Mesendoderm (in vitro differentiated cells): ENCODE measurements around the gene FBXO27.
A peak's percentile ranks its signal among the peaks of the same experiment; 100 is the strongest.

Experiments used
- DNase-seq: peaks from one replicate; pipeline ENCODE4 v3.0.0; 2013
- H2AK5ac ChIP-seq: 2 replicates; pipeline ENCODE4 v1.6.1; 2013; ENCODE audit warnings: low read length, inconsistent platforms
- H2BK120ac ChIP-seq: 2 replicates; pipeline ENCODE4 v1.6.1; 2013; ENCODE audit warnings: low read depth, mild to moderate bottlenecking, low read length, moderate library complexity, mixed read lengths
- H2BK15ac ChIP-seq: replicated peaks from 2 replicates; pipeline ENCODE4 v1.6.1; 2013; ENCODE audit warnings: low read depth, mild to moderate bottlenecking, moderate library complexity
- H2BK5ac ChIP-seq: 2 replicates; pipeline ENCODE4 v1.6.1; 2013; ENCODE audit warnings: low read length, inconsistent platforms
- H3K18ac ChIP-seq: 2 replicates; pipeline ENCODE4 v1.6.1; 2013; ENCODE audit warnings: mild to moderate bottlenecking, low read length, mixed read lengths
- H3K23ac ChIP-seq: one replicate; pipeline ENCODE4 v1.6.1; 2013; ENCODE audit warnings: low read length
- H3K27ac ChIP-seq: 2 replicates; pipeline ENCODE4 v1.5.1; 2013; ENCODE audit warnings: low read depth, mild to moderate bottlenecking, inconsistent platforms, low read length, moderate library complexity
- H3K27me3 ChIP-seq: 2 replicates; pipeline ENCODE4 v1.6.1; 2013; ENCODE audit warnings: low read length, control low read depth, mild to moderate bottlenecking, inconsistent platforms; ENCODE audit not compliant: insufficient read depth, poor library complexity
- H3K36me3 ChIP-seq: 2 replicates; pipeline ENCODE4 v1.6.1; 2013; ENCODE audit warnings: low read length, inconsistent platforms; ENCODE audit not compliant: control insufficient read depth, insufficient read depth
- H3K4ac ChIP-seq: one replicate; pipeline ENCODE4 v1.6.1; 2013; ENCODE audit warnings: low read depth, mild to moderate bottlenecking, low read length, moderate library complexity
- H3K4me1 ChIP-seq: 2 replicates; pipeline ENCODE4 v1.6.1; 2013; ENCODE audit warnings: low read depth, low read length, inconsistent platforms; ENCODE audit not compliant: control insufficient read depth
- H3K4me2 ChIP-seq: 2 replicates; pipeline ENCODE4 v1.6.1; 2013; ENCODE audit warnings: low read length
- H3K4me3 ChIP-seq: 2 replicates; pipeline ENCODE4 v1.5.1; 2013; ENCODE audit warnings: mild to moderate bottlenecking, low read length
- H3K56ac ChIP-seq: one replicate; pipeline ENCODE4 v1.6.1; 2013; ENCODE audit warnings: low read length
- H3K79me1 ChIP-seq: 2 replicates; pipeline ENCODE4 v1.6.1; 2013; ENCODE audit warnings: low read length, inconsistent platforms
- H3K79me2 ChIP-seq: 2 replicates; pipeline ENCODE4 v1.6.1; 2013; ENCODE audit warnings: mild to moderate bottlenecking, low read length; ENCODE audit not compliant: control insufficient read depth, insufficient read depth
- H3K9ac ChIP-seq: 2 replicates; pipeline ENCODE4 v1.6.1; 2013; ENCODE audit warnings: low read length, inconsistent platforms
- H4K5ac ChIP-seq: one replicate; pipeline ENCODE4 v1.6.1; 2013; ENCODE audit warnings: low read length
- H4K8ac ChIP-seq: one replicate; pipeline ENCODE4 v1.6.1; 2013; ENCODE audit warnings: low read depth, mild to moderate bottlenecking, control low read depth, low read length, moderate library complexity
- WGBS: extraction: QIAGEN DNeasy Blood & Tissue Kit; methylation state at CpG from one replicate; pipeline ENCODE4 v1.1.7; 2013; ENCODE audit warnings: low lambda C conversion rate, missing lambda C conversion rate; ENCODE audit not compliant: insufficient coverage; ENCODE audit errors: extremely low coverage; 5-methylcytosine and 5-hydroxymethylcytosine counted together

The FBXO27 gene

GRCh38 chr19:38980583-38981374 is 51.6 kb downstream of the FBXO27 start:
- DNase-seq = no peak
- Histone ChIP-seq H3K56ac (no peak overlapping the region), H4K8ac (no peak overlapping the region), H2BK15ac (no peak overlapping the region), H3K4me1 (peaks cover 4% of the 10 kb centered on the region), H3K18ac (no peak overlapping the region), H2BK120ac (no peak overlapping the region), H2AK5ac (no peak overlapping the region), H3K23ac (no peak overlapping the region), H2BK5ac (no peak overlapping the region), H4K5ac (no peak overlapping the region), H3K79me1 (no peaks in the 10 kb centered on the region), H3K9ac (no peak overlapping the region), H3K4me3 (no peak overlapping the region), H3K4me2 (no peak overlapping the region), H3K79me2 (no peaks in the 10 kb centered on the region), H3K36me3 (no peaks in the 10 kb centered on the region), H3K4ac (no peak overlapping the region), H3K27ac (no peak overlapping the region), H3K27me3 (peaks cover 2% of the 10 kb centered on the region)
- WGBS = no CpG with 5 or more reads among the region's 10 CpGs

GRCh38 chr19:38979812-38980211 is 52.5 kb downstream of the FBXO27 start:
- Histone ChIP-seq H3K4me2 (no peak overlapping the region), H3K23ac (no peak overlapping the region), H3K79me1 (no peaks in the 10 kb centered on the region), H3K79me2 (no peaks in the 10 kb centered on the region), H2BK120ac (no peak overlapping the region), H2BK5ac (no peak overlapping the region), H3K27ac (no peak overlapping the region), H2BK15ac (no peak overlapping the region), H4K8ac (no peak overlapping the region), H2AK5ac (no peak overlapping the region), H3K4ac (no peak overlapping the region), H3K4me1 (peaks cover 4% of the 10 kb centered on the region), H3K27me3 (peaks cover 2% of the 10 kb centered on the region), H4K5ac (no peak overlapping the region), H3K36me3 (no peaks in the 10 kb centered on the region), H3K56ac (no peak overlapping the region), H3K18ac (no peak overlapping the region), H3K4me3 (no peak overlapping the region), H3K9ac (no peak overlapping the region)
- WGBS = no CpG with 5 or more reads among the region's 5 CpGs
- DNase-seq = no peak

- Histone ChIP-seq H2AK5ac (no peak overlapping the region), H3K79me1 (no peaks in the 10 kb centered on the region), H3K4me3 (no peak overlapping the region), H3K79me2 (no peaks in the 10 kb centered on the region), H2BK5ac (no peak overlapping the region), H4K8ac (no peak overlapping the region), H2BK15ac (no peak overlapping the region), H3K27me3 (peaks cover 2% of the 10 kb centered on the region), H3K4me1 (peaks cover 4% of the 10 kb centered on the region), H3K4me2 (no peak overlapping the region), H3K18ac (no peak overlapping the region), H3K27ac (no peak overlapping the region), H3K23ac (no peak overlapping the region), H4K5ac (no peak overlapping the region), H3K9ac (no peak overlapping the region), H2BK120ac (no peak overlapping the region), H3K36me3 (no peaks in the 10 kb centered on the region), H3K4ac (no peak overlapping the region), H3K56ac (no peak overlapping the region)
- no peak for DNase-seq
- WGBS = no CpG with 5 or more reads among the region's 3 CpGs
Measured at GRCh38 chr19:38978326-38978689, 54.0 kb downstream of the FBXO27 start.

GRCh38 chr19:38977445-38978325 is 54.7 kb downstream of the FBXO27 start:
- peaks cover 4% of the 10 kb centered on the region for H3K4me1 ChIP-seq
- no peak overlapping the region for H3K4me3 ChIP-seq
- peaks cover 2% of the 10 kb centered on the region for H3K27me3 ChIP-seq
- H3K18ac ChIP-seq = no peak overlapping the region
- H3K79me1 ChIP-seq = no peaks in the 10 kb centered on the region
- no peak overlapping the region for H2BK120ac ChIP-seq
- H3K4ac ChIP-seq = no peak overlapping the region
- no peaks in the 10 kb centered on the region for H3K79me2 ChIP-seq
- WGBS = no CpG with 5 or more reads among the region's 15 CpGs
- no peaks in the 10 kb centered on the region for H3K36me3 ChIP-seq
- no peak overlapping the region for H3K9ac ChIP-seq
- H2AK5ac ChIP-seq = no peak overlapping the region
- H4K5ac ChIP-seq = no peak overlapping the region
- no peak overlapping the region for H2BK15ac ChIP-seq
- H3K23ac ChIP-seq = no peak overlapping the region
- DNase-seq = no peak
- no peak overlapping the region for H3K4me2 ChIP-seq
- H2BK5ac ChIP-seq = no peak overlapping the region
- no peak overlapping the region for H3K56ac ChIP-seq
- no peak overlapping the region for H4K8ac ChIP-seq
- H3K27ac ChIP-seq = no peak overlapping the region

- Histone ChIP-seq H3K27ac (peak overlapping the region; percentile 66), H3K4me3 (peak overlapping the region; percentile 34), H3K4me2 (peak overlapping the region; percentile 23), H3K4ac (peak overlapping the region; percentile 72), H4K8ac (peak overlapping the region; percentile 42), H4K5ac (no peak overlapping the region), H2BK120ac (peak overlapping the region; percentile 74), H3K4me1 (peaks cover 4% of the 10 kb centered on the region), H3K79me1 (peaks cover 2% of the 10 kb centered on the region), H2BK15ac (peak overlapping the region; percentile 42), H3K27me3 (peaks cover 2% of the 10 kb centered on the region), H3K9ac (peak overlapping the region; percentile 48), H3K79me2 (no peaks in the 10 kb centered on the region), H3K36me3 (no peaks in the 10 kb centered on the region), H3K18ac (peak overlapping the region; percentile 99), H2AK5ac (no peak overlapping the region), H3K56ac (peak overlapping the region; percentile 72), H2BK5ac (peak overlapping the region; percentile 72), H3K23ac (peak overlapping the region; percentile 74)
- WGBS = no CpG with 5 or more reads among the region's 22 CpGs
- DNase-seq = peak; percentile 74
Measured at GRCh38 chr19:38975861-38976271, 56.5 kb downstream of the FBXO27 start.
